Natural killer cell treated with Interleukin-12 subunit alpha and Interleukin-12 subunit beta and Interleukin-15 and Interleukin-18, amount 100 ng/mL, for 72 hours (primary cell): ENCODE results near the gene GPR87. TPM values are rescaled to one million over a fixed set of nuclear protein-coding genes. Genes with fewer than 3 reads are reported as not detected.

ENCODE experiments used
- ATAC-seq, 2 donors: fragments of 150-1000 bp; cut with Tn5 transposase in 1 of 2; sonication (Bioruptor Pico), chemical (Tn5 transposase) in 1 of 2; 2 replicates each; pipeline ENCODE4 v1.10.0; 2021
- DNase-seq: peaks from one replicate; pipeline ENCODE4 v3.0.0; 2022; ENCODE audit warnings: low spot score
- H3K27ac Mint-ChIP-seq, 2 donors: 1 replicate in 1 of 2; 2 replicates in 1 of 2; pipeline ENCODE4 v1.8.0; 2022; ENCODE audit warnings: mixed read lengths in 2 of 2, mild to moderate bottlenecking in 1 of 2, moderate library complexity in 1 of 2
- H3K27me3 Mint-ChIP-seq, 2 donors: 1 replicate in 1 of 2; 2 replicates in 1 of 2; pipeline ENCODE4 v1.8.0; 2022; ENCODE audit warnings: mixed read lengths in 2 of 2
- H3K36me3 Mint-ChIP-seq: one replicate; pipeline ENCODE4 v1.8.0; 2022; ENCODE audit warnings: mixed read lengths
- H3K4me1 Mint-ChIP-seq, 2 donors: 1 replicate in 1 of 2; 2 replicates in 1 of 2; pipeline ENCODE4 v1.8.0; 2022; ENCODE audit warnings: low read depth in 2 of 2, mixed read lengths in 2 of 2, mild to moderate bottlenecking in 1 of 2
- H3K4me3 Mint-ChIP-seq: one replicate; pipeline ENCODE4 v1.8.0; 2022; ENCODE audit warnings: mixed read lengths
- H3K9me3 Mint-ChIP-seq: 2 replicates; pipeline ENCODE4 v1.8.0; 2022; ENCODE audit warnings: mixed read lengths
- total RNA-seq, 2 donors: library from RNA; stranded (reverse); gene quantifications; one replicate each; pipeline ENCODE4 v1.2.3, GENCODE V29; 2022

The GPR87 gene
- total RNA-seq, 2 donors from 2014 or later = not detected

- peaks cover 25 to 28% of the 10 kb centered on the region in 2 donors for H3K4me1 Mint-ChIP-seq
- H3K27me3 Mint-ChIP-seq = peaks cover 0 to 5% of the 10 kb centered on the region in 2 donors
- no peaks in the 10 kb centered on the region for H3K36me3 Mint-ChIP-seq
- no peak overlapping the region for H3K4me3 Mint-ChIP-seq
- no peaks in the 10 kb centered on the region for H3K9me3 Mint-ChIP-seq
- H3K27ac Mint-ChIP-seq = peak overlapping the region in 1 of 2 donors; percentile 6
- DNase-seq (no peak), ATAC-seq (no peak)
Observed at GRCh38 chr3:151309566-151309965, 7.1 kb downstream of the GPR87 start.

- peak overlapping the region in 1 of 2 donors; percentile 19 for H3K27ac Mint-ChIP-seq
- H3K4me1 Mint-ChIP-seq = peaks cover 31 to 34% of the 10 kb centered on the region in 2 donors
- peaks cover 0 to 5% of the 10 kb centered on the region in 2 donors for H3K27me3 Mint-ChIP-seq
- ATAC-seq (peak in 1 of 2 donors; percentile 42), DNase-seq (no peak)
- H3K4me3 Mint-ChIP-seq = no peak overlapping the region
- H3K36me3 Mint-ChIP-seq = no peaks in the 10 kb centered on the region
- no peaks in the 10 kb centered on the region for H3K9me3 Mint-ChIP-seq
Observed at GRCh38 chr3:151307583-151308488, 8.8 kb downstream of the GPR87 start.

GRCh38 chr3:151307131-151307530 is 9.5 kb downstream of the GPR87 start:
- Mint-ChIP-seq H3K9me3 (no peaks in the 10 kb centered on the region), H3K4me1 (peaks cover 31 to 34% of the 10 kb centered on the region in 2 donors), H3K27ac (peak overlapping the region in 1 of 2 donors; percentile 33), H3K36me3 (no peaks in the 10 kb centered on the region), H3K4me3 (no peak overlapping the region), H3K27me3 (peaks cover 0 to 5% of the 10 kb centered on the region in 2 donors)
- ATAC-seq (no peak), DNase-seq (no peak)

GRCh38 chr3:151306168-151306810 is 10.3 kb downstream of the GPR87 start:
- ATAC-seq = peak; percentile 31 to 55
- no peak for DNase-seq
- Mint-ChIP-seq H3K4me1 (peaks cover 31 to 34% of the 10 kb centered on the region in 2 donors), H3K9me3 (no peaks in the 10 kb centered on the region), H3K4me3 (peak overlapping the region; percentile 56), H3K27ac (peak overlapping the region in 1 of 2 donors; percentile 33), H3K27me3 (peaks cover 0 to 5% of the 10 kb centered on the region in 2 donors), H3K36me3 (no peaks in the 10 kb centered on the region)

GRCh38 chr3:151305775-151306151 is 10.9 kb downstream of the GPR87 start:
- Mint-ChIP-seq H3K27ac (peak overlapping the region in 1 of 2 donors; percentile 33), H3K9me3 (no peaks in the 10 kb centered on the region), H3K36me3 (no peaks in the 10 kb centered on the region), H3K4me1 (peaks cover 31 to 34% of the 10 kb centered on the region in 2 donors), H3K27me3 (peaks cover 0 to 5% of the 10 kb centered on the region in 2 donors), H3K4me3 (peak overlapping the region; percentile 56)
- DNase-seq (no peak), ATAC-seq (no peak)

GRCh38 chr3:151305060-151305774 is 11.4 kb downstream of the GPR87 start:
- H3K4me1 Mint-ChIP-seq = peaks cover 31 to 37% of the 10 kb centered on the region in 2 donors
- H3K27ac Mint-ChIP-seq = peak overlapping the region in 1 of 2 donors; percentile 33
- no peaks in the 10 kb centered on the region for H3K36me3 Mint-ChIP-seq
- peak; percentile 61 to 68 for ATAC-seq
- no peaks in the 10 kb centered on the region for H3K9me3 Mint-ChIP-seq
- DNase-seq = no peak
- H3K27me3 Mint-ChIP-seq = peaks cover 0 to 5% of the 10 kb centered on the region in 2 donors
- H3K4me3 Mint-ChIP-seq = peak overlapping the region; percentile 56

- no peaks in the 10 kb centered on the region for H3K36me3 Mint-ChIP-seq
- DNase-seq (no peak), ATAC-seq (no peak)
- H3K27ac Mint-ChIP-seq = peak overlapping the region in 1 of 2 donors; percentile 9
- peaks cover 31 to 33% of the 10 kb centered on the region in 2 donors for H3K4me1 Mint-ChIP-seq
- no peaks in the 10 kb centered on the region for H3K27me3 Mint-ChIP-seq
- no peaks in the 10 kb centered on the region for H3K9me3 Mint-ChIP-seq
- no peak overlapping the region for H3K4me3 Mint-ChIP-seq
Observed at GRCh38 chr3:151303751-151304150, 12.9 kb downstream of the GPR87 start.

- no peak overlapping the region for H3K4me3 Mint-ChIP-seq
- H3K4me1 Mint-ChIP-seq = peaks cover 26 to 29% of the 10 kb centered on the region in 2 donors
- peak in 1 of 2 donors; percentile 61 for ATAC-seq
- DNase-seq = no peak
- H3K27ac Mint-ChIP-seq = no peak overlapping the region
- no peaks in the 10 kb centered on the region for H3K9me3 Mint-ChIP-seq
- H3K27me3 Mint-ChIP-seq = peaks cover 0 to 5% of the 10 kb centered on the region in 2 donors
- H3K36me3 Mint-ChIP-seq = no peaks in the 10 kb centered on the region
Observed at GRCh38 chr3:151301787-151302186, 14.8 kb downstream of the GPR87 start.

GRCh38 chr3:151300539-151300938 is 16.1 kb downstream of the GPR87 start:
- Mint-ChIP-seq H3K4me1 (peaks cover 13 to 16% of the 10 kb centered on the region in 2 donors), H3K4me3 (no peak overlapping the region), H3K9me3 (no peaks in the 10 kb centered on the region), H3K36me3 (no peaks in the 10 kb centered on the region), H3K27me3 (peaks cover 0 to 9% of the 10 kb centered on the region in 2 donors), H3K27ac (no peak overlapping the region)
- ATAC-seq (no peak), DNase-seq (no peak)

GRCh38 chr3:151299006-151299405 is 17.6 kb downstream of the GPR87 start:
- no peaks in the 10 kb centered on the region for H3K36me3 Mint-ChIP-seq
- H3K27ac Mint-ChIP-seq = no peak overlapping the region
- H3K27me3 Mint-ChIP-seq = peaks cover 0 to 9% of the 10 kb centered on the region in 2 donors
- H3K4me1 Mint-ChIP-seq = peaks cover 4 to 9% of the 10 kb centered on the region in 2 donors
- no peak overlapping the region for H3K4me3 Mint-ChIP-seq
- no peaks in the 10 kb centered on the region for H3K9me3 Mint-ChIP-seq
- DNase-seq = no peak
- ATAC-seq = no peak

- ATAC-seq = no peak
- no peaks in the 10 kb centered on the region for H3K9me3 Mint-ChIP-seq
- peaks cover 0 to 9% of the 10 kb centered on the region in 2 donors for H3K27me3 Mint-ChIP-seq
- no peaks in the 10 kb centered on the region for H3K36me3 Mint-ChIP-seq
- DNase-seq = no peak
- peaks cover 0 to 3% of the 10 kb centered on the region in 2 donors for H3K4me1 Mint-ChIP-seq
- H3K27ac Mint-ChIP-seq = no peak overlapping the region
- H3K4me3 Mint-ChIP-seq = no peak overlapping the region
Observed at GRCh38 chr3:151297429-151297828, 19.2 kb downstream of the GPR87 start.

GRCh38 chr3:151296226-151296625 is 20.4 kb downstream of the GPR87 start:
- peaks cover 0 to 9% of the 10 kb centered on the region in 2 donors for H3K27me3 Mint-ChIP-seq
- no peaks in the 10 kb centered on the region for H3K36me3 Mint-ChIP-seq
- H3K4me1 Mint-ChIP-seq = peaks cover 0 to 3% of the 10 kb centered on the region in 2 donors
- no peak overlapping the region for H3K27ac Mint-ChIP-seq
- DNase-seq = no peak
- H3K4me3 Mint-ChIP-seq = no peak overlapping the region
- no peaks in the 10 kb centered on the region for H3K9me3 Mint-ChIP-seq
- no peak for ATAC-seq

GRCh38 chr3:151293127-151293526 is 23.5 kb downstream of the GPR87 start:
- Mint-ChIP-seq H3K27ac (no peak overlapping the region), H3K36me3 (no peaks in the 10 kb centered on the region)

More at GRCh38 chr3:151293127-151293526, 23.5 kb downstream of the GPR87 start:
- ATAC-seq = no peak
- Mint-ChIP-seq H3K4me3 (no peak overlapping the region), H3K4me1 (no peaks in the 10 kb centered on the region), H3K9me3 (no peaks in the 10 kb centered on the region), H3K27me3 (peaks cover 0 to 9% of the 10 kb centered on the region in 2 donors)
- DNase-seq = no peak
